GM12873 (cell line): Measurements from ENCODE around the gene FGD2.

Experiments
- CTCF ChIP-seq: IDR thresholded peaks from 2 replicates; pipeline ENCODE4 v1.5.1; 2012; ENCODE audit warnings: low read depth, mild to moderate bottlenecking, moderate library complexity, low read length, control low read depth; ENCODE audit not compliant: insufficient read depth; ENCODE audit errors: missing control alignments

FGD2 gene

GRCh38 chr6:37033819-37034795, 28.7 kb downstream of the FGD2 start:
- no peak for TF ChIP-seq CTCF

GRCh38 chr6:37036146-37036545, 30.7 kb downstream of the FGD2 start:
- no peak for TF ChIP-seq CTCF

- no peak for TF ChIP-seq CTCF
Observed at GRCh38 chr6:37038292-37039198, 33.1 kb downstream of the FGD2 start.

GRCh38 chr6:37039958-37040357, 34.5 kb downstream of the FGD2 start:
- no peak for TF ChIP-seq CTCF

GRCh38 chr6:37041521-37041920, 36.1 kb downstream of the FGD2 start:
- TF ChIP-seq CTCF = no peak

GRCh38 chr6:37042150-37042549, 36.7 kb downstream of the FGD2 start:
- no peak for TF ChIP-seq CTCF

GRCh38 chr6:37047346-37047688, 41.9 kb downstream of the FGD2 start:
- no peak for TF ChIP-seq CTCF
